Immature natural killer cell (primary cell): ENCODE measurements around the gene ZNF410. TPM values are rescaled to one million over a fixed set of nuclear protein-coding genes. Genes with fewer than 3 reads are reported as not detected.
"Not testable (repeated sequence)": the region's sequence is repeated elsewhere in the genome, so short reads cannot be mapped to it uniquely, and the experiment has no call there.

Experiments used
- DNase-seq, 3 donors: peaks; one replicate each; pipeline ENCODE4 v3.0.0; 2022; ENCODE audit warnings: mixed read lengths in 1 of 3
- H3K27ac Mint-ChIP-seq, 6 donors: one replicate each; pipeline ENCODE4 v1.8.0; 2020; ENCODE audit warnings: mixed read lengths in 6 of 6, mild to moderate bottlenecking in 5 of 6, inconsistent platforms in 4 of 6, moderate library complexity in 3 of 6
- H3K27me3 Mint-ChIP-seq, 3 donors: one replicate each; pipeline ENCODE4 v1.8.0; 2020 to 2021; ENCODE audit warnings: low read depth in 3 of 3, mild to moderate bottlenecking in 3 of 3, mixed read lengths in 3 of 3, moderate library complexity in 3 of 3, inconsistent platforms in 1 of 3
- H3K36me3 Mint-ChIP-seq, 3 donors: one replicate each; pipeline ENCODE4 v1.8.0; 2020; ENCODE audit warnings: mixed read lengths in 3 of 3, inconsistent platforms in 2 of 3, mild to moderate bottlenecking in 2 of 3
- H3K4me1 Mint-ChIP-seq, 2 donors: one replicate each; pipeline ENCODE4 v1.8.0; 2020; ENCODE audit warnings: inconsistent platforms in 2 of 2, mild to moderate bottlenecking in 2 of 2, mixed read lengths in 2 of 2, moderate library complexity in 1 of 2
- H3K4me3 Mint-ChIP-seq, 5 donors: one replicate each; pipeline ENCODE4 v1.8.0; 2020; ENCODE audit warnings: mild to moderate bottlenecking in 5 of 5, mixed read lengths in 5 of 5, inconsistent platforms in 3 of 5, moderate library complexity in 3 of 5
- H3K9me3 Mint-ChIP-seq, 6 donors: one replicate each; pipeline ENCODE4 v1.8.0; 2020; ENCODE audit warnings: mild to moderate bottlenecking in 6 of 6, mixed read lengths in 6 of 6, inconsistent platforms in 4 of 6, moderate library complexity in 3 of 6
- polyA plus RNA-seq, 3 donors: library from polyadenylated mRNA; unstranded; fragments of 300-500 nt; fragmentation: Illumina TruSeq; gene quantifications; one replicate each; pipeline ENCODE4 v1.2.3, GENCODE V29; 2021

The ZNF410 gene, protein sequence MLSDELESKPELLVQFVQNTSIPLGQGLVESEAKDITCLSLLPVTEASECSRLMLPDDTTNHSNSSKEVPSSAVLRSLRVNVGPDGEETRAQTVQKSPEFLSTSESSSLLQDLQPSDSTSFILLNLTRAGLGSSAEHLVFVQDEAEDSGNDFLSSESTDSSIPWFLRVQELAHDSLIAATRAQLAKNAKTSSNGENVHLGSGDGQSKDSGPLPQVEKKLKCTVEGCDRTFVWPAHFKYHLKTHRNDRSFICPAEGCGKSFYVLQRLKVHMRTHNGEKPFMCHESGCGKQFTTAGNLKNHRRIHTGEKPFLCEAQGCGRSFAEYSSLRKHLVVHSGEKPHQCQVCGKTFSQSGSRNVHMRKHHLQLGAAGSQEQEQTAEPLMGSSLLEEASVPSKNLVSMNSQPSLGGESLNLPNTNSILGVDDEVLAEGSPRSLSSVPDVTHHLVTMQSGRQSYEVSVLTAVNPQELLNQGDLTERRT
- 10 to 100 TPM; 72.6 to 88.0 (median 86.1) TPM for polyA plus RNA-seq

DNA sequence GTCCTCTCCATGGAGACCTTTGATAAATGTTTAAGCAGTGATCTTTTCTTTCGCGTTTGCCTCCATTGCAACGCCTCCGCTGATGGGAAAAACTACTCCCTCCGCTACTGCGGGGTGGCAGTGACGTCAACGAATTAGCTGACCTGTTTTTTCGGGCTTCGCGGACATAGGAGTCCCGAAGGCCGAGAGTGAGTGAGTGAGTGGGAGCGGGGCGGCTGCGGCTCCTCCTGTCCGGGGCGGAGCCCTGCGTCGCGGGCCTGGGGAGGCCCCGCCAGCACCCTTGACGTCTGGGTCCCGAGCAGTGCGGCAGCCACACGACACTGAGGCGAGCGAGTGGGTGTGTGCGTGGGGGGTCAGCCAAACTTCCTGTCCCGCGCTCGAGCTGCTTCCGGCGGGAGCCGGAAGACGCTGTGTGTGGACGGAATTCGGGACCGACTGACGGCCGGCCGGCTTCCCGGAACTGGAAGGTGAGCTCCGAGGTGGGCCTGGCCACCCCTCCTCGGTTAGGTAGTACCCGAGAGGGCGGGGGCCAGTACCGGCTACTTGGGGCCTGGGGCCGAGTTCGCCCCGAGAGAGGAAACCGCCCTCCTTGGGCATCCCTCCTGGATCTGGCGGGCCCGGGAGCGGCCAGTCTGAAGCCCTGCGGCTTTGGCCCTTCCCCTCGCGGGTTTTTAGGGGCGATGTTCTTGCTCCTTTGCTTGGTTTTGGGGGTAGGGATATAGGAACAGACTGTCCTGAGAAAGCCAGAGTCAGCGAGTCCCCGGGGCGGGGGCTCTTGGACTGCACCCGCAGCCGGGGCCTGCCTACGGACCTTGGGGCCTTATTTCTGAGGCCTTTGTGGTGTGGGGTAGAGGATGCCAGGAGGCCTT is at the start of gene ZNF410:
TSS of gene ZNF410 (plus strand) at position 411 of the 869 bp plus-strand sequence. CDS start 5,317 bp downstream, outside the sequence.
- peak; percentile 91 for DNase-seq
- Mint-ChIP-seq H3K27ac (peak within 1 kb of the TSS; percentile 82 to 99 (median 98)), H3K9me3 (no peaks in the 10 kb centered on the region), H3K36me3 (peaks cover 0 to under 1% (median 0%) of the 10 kb centered on the region in 3 donors), H3K27me3 (peaks cover 7 to 9% (median 8%) of the 10 kb centered on the region in 3 donors), H3K4me1 (peaks cover 42 to 60% of the 10 kb centered on the region in 2 donors), H3K4me3 (peak within 1 kb of the TSS; percentile 91 to 98 (median 96))

- peak overlapping the region in 1 of 6 donors; percentile 38 for H3K27ac Mint-ChIP-seq
- not testable (repeated sequence) for H3K27me3 Mint-ChIP-seq, H3K4me1 Mint-ChIP-seq, H3K4me3 Mint-ChIP-seq, H3K36me3 Mint-ChIP-seq, H3K9me3 Mint-ChIP-seq, DNase-seq
These were observed 48.2 kb upstream of the ZNF410 start for GRCh38 chr14:73838293-73839034.

DNA sequence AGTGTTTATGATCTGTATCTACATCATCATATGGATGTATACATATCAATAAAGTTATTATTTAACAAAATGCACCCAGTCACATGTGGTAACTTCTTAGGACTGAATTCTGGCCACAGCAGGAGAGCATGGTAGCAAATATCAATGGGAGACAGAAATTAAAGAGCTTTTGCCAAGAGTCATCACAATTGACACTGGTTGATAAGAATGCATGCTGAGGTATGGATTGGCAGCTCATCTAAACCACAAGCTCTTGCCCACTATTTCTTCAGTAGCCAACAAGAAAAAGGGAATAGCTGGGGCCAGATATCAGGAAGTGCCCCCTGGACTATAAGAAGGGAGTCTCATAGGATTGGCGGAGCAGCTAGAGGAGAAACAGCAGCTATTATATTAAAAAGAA is 44.5 kb upstream of the ZNF410 start:
- DNase-seq, result no peak
- Mint-ChIP-seq H3K4me3 (no peak overlapping the region), H3K9me3 (no peaks in the 10 kb centered on the region), H3K36me3 (no peaks in the 10 kb centered on the region), H3K4me1 (no peaks in the 10 kb centered on the region), H3K27ac (no peak overlapping the region), H3K27me3 (peaks cover 0 to 4% (median 0%) of the 10 kb centered on the region in 3 donors)

DNA sequence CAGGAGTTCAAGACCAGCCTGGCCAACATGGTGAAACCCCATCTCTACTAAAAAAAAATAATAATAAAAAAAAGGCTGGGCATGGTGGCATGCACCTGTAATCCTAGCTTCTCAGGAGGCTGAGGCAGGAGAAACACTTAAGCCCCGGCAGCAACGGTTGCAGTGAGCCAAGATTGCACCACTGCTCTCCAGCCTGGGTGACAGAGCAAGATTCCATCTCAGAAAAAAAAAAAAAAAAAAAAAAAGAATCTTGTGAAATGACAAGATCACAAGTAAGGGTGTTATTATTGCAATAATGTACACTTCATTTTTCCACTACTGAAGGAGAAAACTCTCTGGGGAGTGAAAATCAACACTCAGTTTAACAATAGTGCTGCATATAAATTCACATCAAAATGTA is 43.8 kb upstream of the ZNF410 start:
- no peaks in the 10 kb centered on the region for H3K9me3 Mint-ChIP-seq
- H3K27ac Mint-ChIP-seq, result no peak overlapping the region
- H3K4me1 Mint-ChIP-seq, result no peaks in the 10 kb centered on the region
- no peak for DNase-seq
- H3K36me3 Mint-ChIP-seq, result no peaks in the 10 kb centered on the region
- peaks cover 0 to 4% (median 0%) of the 10 kb centered on the region in 3 donors for H3K27me3 Mint-ChIP-seq
- no peak overlapping the region for H3K4me3 Mint-ChIP-seq

- Mint-ChIP-seq H3K4me3 (no peak overlapping the region), H3K4me1 (no peaks in the 10 kb centered on the region), H3K27ac (no peak overlapping the region), H3K27me3 (peaks cover 0 to 4% (median 0%) of the 10 kb centered on the region in 3 donors), H3K36me3 (no peaks in the 10 kb centered on the region), H3K9me3 (no peaks in the 10 kb centered on the region)
- DNase-seq, result no peak
These were observed 43.4 kb upstream of the ZNF410 start for GRCh38 chr14:73843296-73843695.

DNA sequence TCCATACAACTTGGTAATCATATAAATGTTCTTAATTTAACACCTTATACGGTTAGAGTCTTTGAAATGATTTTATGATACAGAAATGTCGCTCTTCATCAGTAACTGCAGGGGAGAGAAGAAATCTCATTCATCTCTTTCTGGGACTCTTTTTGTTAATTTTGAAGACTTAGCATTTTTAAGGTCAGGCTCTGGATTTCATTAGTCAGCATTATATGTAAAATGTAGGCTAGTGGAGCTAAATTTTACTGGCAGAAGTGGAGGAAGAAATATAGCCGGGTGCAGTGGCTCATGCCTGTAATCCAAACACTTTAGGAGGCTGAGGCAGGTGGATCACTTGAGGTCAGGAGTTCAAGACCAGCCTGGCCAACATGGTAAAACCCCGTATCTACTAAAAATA is 39.7 kb upstream of the ZNF410 start:
- Mint-ChIP-seq H3K27me3 (peaks cover 0 to 8% (median 3%) of the 10 kb centered on the region in 3 donors), H3K4me3 (no peak overlapping the region), H3K4me1 (peaks cover 12% of the 10 kb centered on the region in 2 donors), H3K36me3 (no peaks in the 10 kb centered on the region), H3K27ac (no peak overlapping the region), H3K9me3 (no peaks in the 10 kb centered on the region)
- no peak for DNase-seq

GRCh38 chr14:73851000-73851399 is 35.7 kb upstream of the ZNF410 start:
- H3K4me3 Mint-ChIP-seq, result peak overlapping the region; percentile 95 to 99 (median 97)
- H3K27me3 Mint-ChIP-seq, result peaks cover 0 to 13% (median 9%) of the 10 kb centered on the region in 3 donors
- no peaks in the 10 kb centered on the region for H3K9me3 Mint-ChIP-seq
- no peaks in the 10 kb centered on the region for H3K36me3 Mint-ChIP-seq
- peak overlapping the region; percentile 96 to 99 (median 98) for H3K27ac Mint-ChIP-seq
- peaks cover 21% of the 10 kb centered on the region in 2 donors for H3K4me1 Mint-ChIP-seq
- no peak for DNase-seq

DNA sequence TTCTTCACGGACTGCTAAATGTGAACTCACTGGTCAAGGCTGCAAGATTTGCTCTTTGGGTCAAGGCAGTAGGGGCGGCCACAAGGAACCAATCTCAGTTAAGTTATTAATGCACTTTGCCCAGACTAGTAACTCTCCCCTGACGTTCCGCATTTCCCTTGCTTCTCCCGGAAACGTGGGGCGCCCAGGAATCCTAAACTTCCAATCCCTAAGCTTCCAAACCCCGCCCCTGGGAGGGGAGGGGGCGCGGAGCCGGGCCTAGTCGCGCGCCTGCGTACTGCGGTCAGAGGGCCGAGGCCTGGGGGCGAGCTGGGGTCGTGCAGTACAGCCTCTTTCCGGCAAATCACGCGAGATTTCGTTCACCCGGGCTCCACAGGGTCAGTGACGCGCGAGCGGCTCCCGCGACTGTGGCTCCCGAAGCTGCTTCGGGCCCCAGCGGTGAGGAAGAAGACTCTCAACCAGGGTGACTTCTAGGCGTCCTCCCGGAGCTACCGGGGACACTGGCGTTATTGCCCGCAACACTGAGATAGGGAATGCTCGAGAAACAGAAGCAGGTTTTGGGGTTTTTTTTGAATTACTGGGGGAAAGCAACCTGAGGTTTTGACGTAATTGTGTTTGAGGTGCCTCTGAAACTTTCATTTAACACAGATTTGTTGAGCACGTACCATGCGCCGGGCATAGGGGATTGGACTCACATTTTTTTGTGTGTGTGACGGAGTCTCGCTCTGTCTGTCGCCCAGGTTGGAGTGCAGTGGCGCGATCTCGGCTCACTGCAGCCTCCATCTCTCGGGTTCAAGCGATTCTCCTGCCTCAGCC is 34.9 kb upstream of the ZNF410 start, which contains the start of gene PTGR2:
TSS of gene PTGR2 (plus strand) at position 265 of the 816 bp plus-strand sequence. CDS start 7,032 bp downstream, outside the sequence.
- DNase-seq, result peak; percentile 92 to 94 (median 92)
- Mint-ChIP-seq H3K4me1 (peaks cover 21% of the 10 kb centered on the region in 2 donors), H3K4me3 (peak within 1 kb of the TSS; percentile 95 to 99 (median 97)), H3K27me3 (peaks cover 0 to 13% (median 9%) of the 10 kb centered on the region in 3 donors), H3K9me3 (no peaks in the 10 kb centered on the region), H3K36me3 (no peaks in the 10 kb centered on the region), H3K27ac (peak within 1 kb of the TSS; percentile 96 to 99 (median 98))

DNA sequence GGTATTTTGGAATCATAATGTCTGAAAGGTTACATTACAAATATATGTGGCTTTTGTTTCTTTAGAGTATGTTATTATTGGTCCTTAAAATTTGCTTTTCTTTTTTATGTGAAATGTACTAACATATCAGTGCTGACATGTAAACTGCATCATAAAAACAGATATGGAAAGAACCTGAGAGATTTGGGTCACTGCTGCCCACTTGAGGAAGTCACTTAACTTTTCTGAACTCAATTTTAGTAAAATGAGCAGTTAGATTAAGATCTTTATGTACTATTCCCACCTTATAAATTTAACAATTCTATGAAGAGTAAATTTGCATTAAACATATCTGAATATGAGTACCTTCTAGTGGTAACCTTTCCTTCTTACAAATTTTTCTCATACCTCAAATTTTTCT is 27.5 kb upstream of the ZNF410 start:
- H3K4me3 Mint-ChIP-seq, result no peak overlapping the region
- H3K4me1 Mint-ChIP-seq, result no peaks in the 10 kb centered on the region
- no peaks in the 10 kb centered on the region for H3K36me3 Mint-ChIP-seq
- no peak overlapping the region for H3K27ac Mint-ChIP-seq
- H3K27me3 Mint-ChIP-seq, result no peaks in the 10 kb centered on the region
- H3K9me3 Mint-ChIP-seq, result no peaks in the 10 kb centered on the region
- no peak for DNase-seq

DNA sequence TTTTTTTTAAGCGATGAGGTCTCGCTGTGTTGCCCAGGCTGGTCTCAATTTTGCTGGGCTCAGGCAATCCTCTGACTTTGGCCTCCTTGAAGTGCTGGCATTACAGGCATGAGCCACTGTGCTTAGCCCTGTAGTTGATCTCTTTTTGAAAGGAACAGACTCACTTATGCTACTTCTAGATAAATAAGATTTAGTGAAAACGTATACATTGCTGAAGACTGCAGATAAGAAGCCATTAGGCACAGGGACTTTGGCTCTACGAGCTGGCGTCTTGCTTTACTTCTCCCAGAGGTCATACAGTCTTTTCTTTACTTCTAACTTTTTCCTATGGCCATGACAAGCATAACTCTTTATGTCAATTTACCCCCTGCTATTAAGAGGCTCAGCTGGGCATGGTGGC is 25.6 kb upstream of the ZNF410 start:
- H3K4me1 Mint-ChIP-seq, result no peaks in the 10 kb centered on the region
- H3K36me3 Mint-ChIP-seq, result peaks cover 0 to 5% (median 0%) of the 10 kb centered on the region in 3 donors
- DNase-seq, result no peak
- no peaks in the 10 kb centered on the region for H3K9me3 Mint-ChIP-seq
- no peak overlapping the region for H3K4me3 Mint-ChIP-seq
- H3K27me3 Mint-ChIP-seq, result no peaks in the 10 kb centered on the region
- H3K27ac Mint-ChIP-seq, result no peak overlapping the region

DNA sequence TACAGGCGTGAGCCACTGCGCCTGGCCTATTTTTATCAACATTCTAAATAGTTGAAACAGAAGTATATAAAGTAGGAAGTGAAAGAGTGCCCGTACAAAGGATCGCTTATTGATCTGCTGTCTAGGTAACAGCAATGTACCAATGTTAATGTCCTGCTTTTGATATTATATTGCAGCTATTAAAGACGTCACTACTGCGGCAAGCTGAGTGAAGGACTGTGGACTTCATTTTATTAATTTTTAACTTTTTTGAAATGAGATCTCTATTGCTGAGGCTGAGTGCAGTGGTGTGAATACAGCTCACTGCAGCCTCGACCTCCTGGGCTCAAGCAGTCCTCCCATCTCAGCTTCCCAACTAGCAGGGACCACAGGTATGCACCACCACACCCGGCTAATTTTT is 24.2 kb upstream of the ZNF410 start:
- no peaks in the 10 kb centered on the region for H3K27me3 Mint-ChIP-seq
- no peak for DNase-seq
- H3K4me3 Mint-ChIP-seq, result no peak overlapping the region
- no peaks in the 10 kb centered on the region for H3K4me1 Mint-ChIP-seq
- peaks cover 0 to 7% (median 0%) of the 10 kb centered on the region in 3 donors for H3K36me3 Mint-ChIP-seq
- H3K27ac Mint-ChIP-seq, result no peak overlapping the region
- no peaks in the 10 kb centered on the region for H3K9me3 Mint-ChIP-seq

- DNase-seq, result no peak
- H3K27ac Mint-ChIP-seq, result no peak overlapping the region
- H3K27me3 Mint-ChIP-seq, result no peaks in the 10 kb centered on the region
- H3K36me3 Mint-ChIP-seq, result peaks cover 0 to 9% (median 0%) of the 10 kb centered on the region in 3 donors
- no peak overlapping the region for H3K4me3 Mint-ChIP-seq
- no peaks in the 10 kb centered on the region for H3K4me1 Mint-ChIP-seq
- no peaks in the 10 kb centered on the region for H3K9me3 Mint-ChIP-seq
These were observed 23.4 kb upstream of the ZNF410 start for GRCh38 chr14:73863209-73863608.
